Muscle of arm (tissue), 12 donors: ENCODE data around the gene TUG1. TPM values are rescaled to one million over a fixed set of nuclear protein-coding genes. Genes with fewer than 3 reads are reported as not detected.

Source experiments
- DNase-seq: peaks from one replicate; pipeline ENCODE4 v3.0.0-alpha.2; 2013
- polyA plus RNA-seq, 12 donors: library from polyadenylated mRNA; unstranded; fragments of 120-200 nt; gene quantifications; one replicate each; pipeline ENCODE4 v1.2.1, GENCODE V29; 2013; ENCODE audit not compliant: insufficient read length in 12 of 12

TUG1 gene
- polyA plus RNA-seq, 12 donors: 92.5 to 162 (median 125) TPM

DNA sequence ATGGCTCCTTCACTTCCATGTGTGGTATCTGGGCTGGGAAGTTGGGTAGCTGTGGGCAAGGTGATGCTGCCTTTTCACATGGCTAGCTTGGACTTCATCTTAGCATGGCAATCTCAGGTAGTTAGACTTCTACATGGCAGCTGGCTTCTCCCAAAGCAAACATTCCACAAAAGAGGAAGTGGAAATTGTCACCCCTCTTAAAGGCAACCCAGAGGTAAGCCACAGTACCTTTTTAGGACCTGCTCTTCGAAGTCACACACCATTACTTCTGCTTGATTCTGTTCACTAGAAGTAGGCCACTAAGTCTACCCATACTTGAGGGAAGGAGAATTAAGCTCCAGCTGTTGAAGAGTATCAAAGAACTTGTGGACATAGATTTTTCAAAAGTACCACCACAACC, 25.9 kb downstream of the TUG1 start:
- no peak for DNase-seq

GRCh38 chr22:30996462-30996861, 27.4 kb downstream of the TUG1 start:
- no peak for DNase-seq

DNA sequence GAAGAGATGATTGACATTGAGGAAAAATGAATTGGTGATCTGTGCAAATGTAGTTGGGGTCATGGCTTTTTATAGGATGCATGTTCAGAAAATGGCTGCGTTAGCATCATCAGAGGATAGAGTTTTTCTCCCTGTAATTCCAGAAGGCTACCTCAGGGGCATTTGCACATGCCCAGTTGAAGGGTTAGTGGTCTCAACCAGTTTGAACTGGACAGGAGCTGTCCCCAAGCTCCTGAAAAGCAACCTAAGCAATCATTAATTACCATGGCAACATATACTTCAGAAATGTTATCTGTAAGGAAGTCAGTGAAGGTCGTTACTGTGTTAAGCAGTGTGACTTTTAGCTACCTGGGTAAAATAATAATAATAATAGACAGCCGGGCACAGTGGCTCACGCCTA, 29.3 kb downstream of the TUG1 start:
- DNase-seq: no peak

DNA sequence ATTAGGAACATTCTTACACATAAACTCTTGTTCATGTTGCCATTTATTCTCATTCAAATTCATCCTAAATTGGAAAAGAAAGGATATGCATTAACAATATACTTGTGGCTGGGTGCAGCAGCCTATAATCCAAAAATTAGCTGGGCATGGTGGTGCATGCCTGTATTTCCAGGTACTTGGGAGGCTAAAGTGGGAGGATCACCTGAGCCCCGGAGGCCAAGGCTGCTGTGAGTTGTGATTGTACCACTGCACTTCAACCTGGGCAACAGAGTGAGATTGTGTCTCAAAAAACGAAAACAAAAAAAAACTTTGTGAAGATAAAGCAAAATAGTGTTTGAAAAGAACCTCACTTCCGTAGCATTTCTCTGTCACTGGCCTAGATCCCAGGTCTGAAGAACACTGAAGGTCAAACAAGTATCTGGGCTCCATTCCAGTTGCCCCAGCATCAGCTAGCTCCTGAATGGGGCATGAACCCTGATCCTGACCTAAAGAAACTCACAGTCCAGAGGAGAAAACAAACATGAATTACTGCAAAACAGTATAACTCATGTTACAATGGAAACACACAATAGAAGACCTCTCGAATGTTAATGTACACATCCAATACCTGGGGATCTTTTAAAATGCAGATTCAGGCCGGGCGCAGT, 32.2 kb downstream of the TUG1 start:
- no peak for DNase-seq

- DNase-seq: no peak
These were observed 36.5 kb downstream of the TUG1 start for GRCh38 chr22:31005535-31005934.

DNA sequence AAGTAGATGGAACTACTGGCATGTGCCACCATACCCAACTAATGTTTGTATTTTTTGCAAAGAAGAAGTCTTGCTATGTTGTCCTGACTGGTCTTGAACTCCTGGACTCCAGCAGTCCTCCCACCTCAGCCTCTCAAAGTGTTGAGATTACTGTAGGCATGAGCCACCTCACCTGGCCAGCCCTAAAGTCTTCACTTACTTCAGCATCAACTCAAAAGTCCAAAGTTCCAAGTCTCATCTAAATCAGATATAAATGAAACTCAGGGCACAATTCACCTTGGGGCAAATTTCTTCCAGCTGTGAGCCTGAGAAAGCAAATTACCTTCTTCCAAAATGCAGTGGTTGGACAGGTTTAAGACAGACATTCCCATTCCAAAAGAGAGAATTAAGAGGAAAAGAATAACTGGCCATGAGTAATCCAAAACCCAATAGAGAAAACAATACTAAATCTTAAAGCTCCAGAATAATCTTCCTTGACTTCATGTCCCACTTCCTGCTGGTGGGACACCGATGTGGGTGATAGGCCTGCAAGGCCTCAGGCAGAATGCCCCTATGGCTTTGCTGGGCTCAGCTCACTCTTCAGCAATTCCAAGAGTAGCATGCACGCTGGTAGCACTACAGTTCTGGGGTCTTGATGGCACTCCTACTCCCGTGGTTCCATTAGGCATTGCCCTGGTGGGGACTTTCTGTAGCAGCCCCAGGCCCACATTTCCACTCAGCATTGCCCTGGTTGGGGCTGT, 50.3 kb downstream of the TUG1 start:
- no peak for DNase-seq

- DNase-seq: no peak
These were observed 51.3 kb downstream of the TUG1 start for GRCh38 chr22:31020334-31020733.

- no peak for DNase-seq
These were observed 53.5 kb downstream of the TUG1 start for GRCh38 chr22:31022516-31022915.

Other genes with a start within 250 kb of the TUG1 start
- gene MORC2, start 491 bp upstream of the TUG1 start, polyA plus RNA-seq: 10 to 100 TPM in 11 of 12 donors, not detected in 1; 19.6 to 30.3 (median 25.5) TPM
- 100 to 1,000 TPM in 11 of 12 donors, not detected in 1; 113 to 288 (median 218) TPM for gene SMTN, start 112.1 kb downstream of the TUG1 start, polyA plus RNA-seq
- gene SELENOM, start 138.3 kb downstream of the TUG1 start, polyA plus RNA-seq: 10 to 100 TPM in 11 of 12 donors, not detected in 1; 12.7 to 29.7 (median 17.7) TPM
- gene INPP5J, start 153.7 kb downstream of the TUG1 start, polyA plus RNA-seq: 1 to 10 TPM in 6 of 12 donors, under 1 TPM in 4, not detected in 2; 0.31 to 1.8 (median 1.1) TPM
- under 1 TPM in 1 of 12 donors, not detected in 11; 0.14 TPM for gene PLA2G3, start 171.2 kb downstream of the TUG1 start, polyA plus RNA-seq
- 10 to 100 TPM in 11 of 12 donors, not detected in 1; 18.8 to 32.3 (median 24.6) TPM for gene RNF185, start 190.9 kb downstream of the TUG1 start, polyA plus RNA-seq
- gene LIMK2, start 243.0 kb downstream of the TUG1 start, polyA plus RNA-seq: 10 to 100 TPM in 11 of 12 donors, not detected in 1; 17.9 to 34.8 (median 22.7) TPM